PC-3 (cell line): Measurements from ENCODE around the gene CAMK4.

Source experiments
- CTCF ChIP-seq: fragments of 300-600 bp; sonication (generic); conservative IDR thresholded peaks from 2 replicates; pipeline ENCODE4 v1.5.1; 2017; ENCODE audit warnings: antibody characterized with exemption, low read depth, mild to moderate bottlenecking, low read length
- EZH2 ChIP-seq: fragments of 300-600 bp; sonication (generic); IDR thresholded peaks from one replicate; pipeline ENCODE4 v1.6.1; 2017; ENCODE audit warnings: antibody characterized with exemption, mild to moderate bottlenecking, low read length; ENCODE audit not compliant: unreplicated experiment
- EZH2phosphoT487 ChIP-seq: fragments of 300-600 bp; sonication (generic); IDR thresholded peaks from 2 replicates; pipeline ENCODE4 v1.6.1; 2018; ENCODE audit warnings: mild to moderate bottlenecking, antibody characterized with exemption, low read length, borderline replicate concordance

GRCh38 chr5:111384220-111384619, 160.0 kb downstream of the CAMK4 start:
- TF ChIP-seq CTCF (no peak), EZH2 (no peak), EZH2phosphoT487 (no peak)
